Body of pancreas (tissue), 4 donors: ENCODE results near the gene KIF25. TPM values are rescaled to one million over a fixed set of nuclear protein-coding genes. Genes with fewer than 3 reads are reported as not detected.

Experiments used
- ATAC-seq: fragments of 150-250 bp; one replicate; pipeline ENCODE4 v1.9.1; 2016
- DNase-seq, 4 donors: peaks; one replicate each; pipeline ENCODE4 v3.0.0-alpha.2; 2019
- H3K27ac ChIP-seq, 4 donors: fragments of 200-600 bp; sonication (generic); 1 replicate in 3 of 4; 2 replicates in 1 of 4; pipeline versions ENCODE4 v1.5.1 to v1.6.1; 2016 to 2019; ENCODE audit warnings: mild to moderate bottlenecking in 1 of 4, mixed read lengths in 1 of 4, moderate library complexity in 1 of 4
- H3K27me3 ChIP-seq, 2 donors: fragments of 200-600 bp; sonication (generic); one replicate each; pipeline ENCODE4 v1.6.0; 2016; ENCODE audit warnings: mild to moderate bottlenecking in 1 of 2
- H3K36me3 ChIP-seq, 2 donors: fragments of 200-600 bp; sonication (generic); replicated peaks in 1 of 2; 2 replicates each; pipeline ENCODE4 v1.5.1; 2016; ENCODE audit warnings: low read depth in 2 of 2; ENCODE audit not compliant: insufficient read depth in 1 of 2
- H3K4me1 ChIP-seq: fragments of 200-600 bp; sonication (generic); one replicate; pipeline ENCODE4 v1.6.0; 2016
- H3K4me3 ChIP-seq, 2 donors: fragments of 200-600 bp; sonication (generic); 1 replicate in 1 of 2; 2 replicates in 1 of 2; pipeline ENCODE4 v1.5.1; 2016 to 2019
- H3K9me3 ChIP-seq, 3 donors: fragments of 200-600 bp; sonication (generic); 1 replicate in 2 of 3; 2 replicates in 1 of 3; pipeline ENCODE4 v1.5.1; 2016
- POLR2A ChIP-seq, 3 donors: fragments of 450-650 bp; IDR thresholded peaks; one replicate each; pipeline ENCODE4 v1.6.1; 2016; ENCODE audit warnings: antibody characterized with exemption in 3 of 3, mild to moderate bottlenecking in 2 of 3
- WGBS, 2 donors: methylation state at CpG; one replicate each; pipeline ENCODE4 v1.1.5; 2017; 5-methylcytosine and 5-hydroxymethylcytosine counted together
- intact Hi-C: fragments of 100-400 bp; cut with DNase I; formaldehyde crosslinking; loops from one replicate; pipeline ENCODE4 v1.15.1; 2023
- total RNA-seq, 2 donors: library from RNA; depleted of rRNA; stranded (reverse); fragments of >200 nt; gene quantifications; one replicate each; pipeline ENCODE4 v1.1.0, GENCODE V29; 2016
- TF ChIP-seq, protein P1 (sequence below), 7 experiments: fragments of 450-650 bp in 4 of 7; fragments of 200-600 bp in 3 of 7; sonication (generic) in 3 of 7; IDR thresholded peaks; one replicate each; pipeline ENCODE4 v1.5.1; 2016 to 2019; ENCODE audit warnings: antibody characterized with exemption in 7 of 7

The KIF25 gene
- total RNA-seq, 2 donors from 2014 or later, result 1.8 TPM; not detected in 1

- ATAC-seq (peak; percentile 35), DNase-seq (no peak)
- no peaks in the 10 kb centered on the region for H3K27me3 ChIP-seq
- H3K9me3 ChIP-seq, result no peaks in the 10 kb centered on the region
- peaks cover 37% of the 10 kb centered on the region for H3K4me1 ChIP-seq
- 78 to 88% methylated on average over 8 of the region's 8 CpGs for WGBS, 2 donors
- H3K36me3 ChIP-seq, result peaks cover 0 to 2% of the 10 kb centered on the region in 2 donors
- H3K4me3 ChIP-seq, result no peak overlapping the region
- no peak overlapping the region for H3K27ac ChIP-seq
- TF ChIP-seq, protein P1, sequence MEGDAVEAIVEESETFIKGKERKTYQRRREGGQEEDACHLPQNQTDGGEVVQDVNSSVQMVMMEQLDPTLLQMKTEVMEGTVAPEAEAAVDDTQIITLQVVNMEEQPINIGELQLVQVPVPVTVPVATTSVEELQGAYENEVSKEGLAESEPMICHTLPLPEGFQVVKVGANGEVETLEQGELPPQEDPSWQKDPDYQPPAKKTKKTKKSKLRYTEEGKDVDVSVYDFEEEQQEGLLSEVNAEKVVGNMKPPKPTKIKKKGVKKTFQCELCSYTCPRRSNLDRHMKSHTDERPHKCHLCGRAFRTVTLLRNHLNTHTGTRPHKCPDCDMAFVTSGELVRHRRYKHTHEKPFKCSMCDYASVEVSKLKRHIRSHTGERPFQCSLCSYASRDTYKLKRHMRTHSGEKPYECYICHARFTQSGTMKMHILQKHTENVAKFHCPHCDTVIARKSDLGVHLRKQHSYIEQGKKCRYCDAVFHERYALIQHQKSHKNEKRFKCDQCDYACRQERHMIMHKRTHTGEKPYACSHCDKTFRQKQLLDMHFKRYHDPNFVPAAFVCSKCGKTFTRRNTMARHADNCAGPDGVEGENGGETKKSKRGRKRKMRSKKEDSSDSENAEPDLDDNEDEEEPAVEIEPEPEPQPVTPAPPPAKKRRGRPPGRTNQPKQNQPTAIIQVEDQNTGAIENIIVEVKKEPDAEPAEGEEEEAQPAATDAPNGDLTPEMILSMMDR (IDR thresholded peaks at IDR 0.05), result no peak
- TF ChIP-seq POLR2A (IDR thresholded peaks at IDR 0.05), result no peak
- intact Hi-C loops, result no loop called here
Measured at GRCh38 chr6:167956983-167957492, 40.4 kb upstream of the KIF25 start.

DNA sequence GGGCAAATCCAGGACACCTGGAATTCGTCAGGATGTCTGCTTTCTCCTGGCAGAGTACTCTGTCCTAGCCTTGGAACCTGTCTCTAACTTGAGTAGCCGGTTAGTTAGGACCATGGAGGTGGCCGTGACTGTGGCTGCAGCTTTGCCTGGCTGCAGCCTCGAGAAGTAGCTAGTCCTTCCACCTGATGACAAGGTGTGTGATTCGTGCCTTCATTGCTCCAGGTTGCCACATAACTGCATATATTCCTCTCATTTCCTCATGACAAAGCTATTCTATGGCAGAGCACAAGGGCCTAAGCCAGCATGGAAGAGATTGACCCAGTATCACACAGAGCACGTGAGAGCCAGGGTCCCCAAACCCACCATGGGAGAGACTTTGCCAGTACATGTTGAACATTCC is 39.8 kb upstream of the KIF25 start:
- 89 to 95% methylated on average over 5 to 6 of the region's 6 CpGs for WGBS, 2 donors
- intact Hi-C loops, result no loop called here
- Histone ChIP-seq H3K4me1 (peaks cover 43% of the 10 kb centered on the region), H3K27me3 (no peaks in the 10 kb centered on the region), H3K4me3 (no peak overlapping the region), H3K9me3 (no peaks in the 10 kb centered on the region), H3K27ac (no peak overlapping the region), H3K36me3 (peaks cover 0 to 2% of the 10 kb centered on the region in 2 donors)
- no peak for ATAC-seq
- DNase-seq, result no peak
- TF ChIP-seq, protein P1 (IDR thresholded peaks at IDR 0.05), result no peak
- no peak for TF ChIP-seq POLR2A (IDR thresholded peaks at IDR 0.05)

DNA sequence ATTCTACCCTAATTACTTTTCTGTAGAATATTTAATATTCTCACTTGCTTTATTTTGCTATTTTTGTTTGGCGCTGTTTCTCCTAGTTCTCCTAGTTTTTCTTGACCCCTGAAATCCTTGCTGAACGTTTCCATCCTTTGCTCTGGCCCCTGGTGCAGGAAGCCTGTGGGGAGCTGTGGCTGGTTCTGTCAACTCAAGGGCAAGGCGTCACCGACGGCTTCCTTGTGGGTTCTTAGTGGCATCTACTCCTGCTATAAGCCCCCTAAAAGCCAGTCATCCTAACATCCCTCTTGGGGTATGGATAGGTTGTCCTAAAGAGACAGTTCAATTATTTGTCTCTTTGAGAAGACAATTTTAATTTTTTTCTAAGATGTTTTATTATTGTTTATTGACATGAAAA is 36.9 kb upstream of the KIF25 start:
- Histone ChIP-seq H3K9me3 (no peaks in the 10 kb centered on the region), H3K27me3 (no peaks in the 10 kb centered on the region), H3K4me3 (no peak overlapping the region), H3K27ac (no peak overlapping the region), H3K36me3 (no peaks in the 10 kb centered on the region), H3K4me1 (peaks cover 73% of the 10 kb centered on the region)
- 86 to 89% methylated on average over 5 of the region's 5 CpGs for WGBS, 2 donors
- intact Hi-C loops, result no loop called here
- no peak for DNase-seq
- TF ChIP-seq, protein P1 (IDR thresholded peaks at IDR 0.05), result no peak
- TF ChIP-seq POLR2A (IDR thresholded peaks at IDR 0.05), result no peak
- no peak for ATAC-seq

GRCh38 chr6:167962711-167963110 is 34.8 kb upstream of the KIF25 start:
- Histone ChIP-seq H3K4me1 (peaks cover 74% of the 10 kb centered on the region), H3K27ac (peak overlapping the region in 2 of 4 donors; percentile 6 to 35), H3K36me3 (peaks cover 0 to 7% of the 10 kb centered on the region in 2 donors), H3K4me3 (no peak overlapping the region), H3K9me3 (no peaks in the 10 kb centered on the region), H3K27me3 (no peaks in the 10 kb centered on the region)
- no peak for TF ChIP-seq POLR2A (IDR thresholded peaks at IDR 0.05)
- TF ChIP-seq, protein P1 (IDR thresholded peaks at IDR 0.05), result no peak
- intact Hi-C loops, result no loop called here
- WGBS, 2 donors, result 53 to 59% methylated on average over 5 of the region's 5 CpGs
- ATAC-seq, result no peak
- DNase-seq, result no peak

- Histone ChIP-seq H3K4me3 (no peak overlapping the region), H3K36me3 (peaks cover 0 to 8% of the 10 kb centered on the region in 2 donors), H3K27me3 (no peaks in the 10 kb centered on the region), H3K27ac (peak overlapping the region; percentile 8 to 61 (median 52)), H3K4me1 (peaks cover 73% of the 10 kb centered on the region), H3K9me3 (no peaks in the 10 kb centered on the region)
- intact Hi-C loops, result no loop called here
- 89 to 91% methylated on average over 8 of the region's 8 CpGs for WGBS, 2 donors
- TF ChIP-seq POLR2A (IDR thresholded peaks at IDR 0.05), result no peak
- TF ChIP-seq, protein P1 (IDR thresholded peaks at IDR 0.05), result no peak
- ATAC-seq, result no peak
- no peak for DNase-seq
Measured at GRCh38 chr6:167963589-167964057, 33.8 kb upstream of the KIF25 start.
